GM18520 (cell line): ENCODE data around the gene PLSCR3.

Experiments used
- ATAC-seq: cut with Tn5 transposase; IDR thresholded peaks from one replicate; pipeline ENCODE4 v1.9.1; 2021; ENCODE audit not compliant: unreplicated experiment

Gene PLSCR3

GRCh38 chr17:7407082-7407481 is 12.8 kb upstream of the PLSCR3 start:
- ATAC-seq = no peak

GRCh38 chr17:7406235-7406825 is 12.0 kb upstream of the PLSCR3 start:
- no peak for ATAC-seq

- no peak for ATAC-seq
Measured at GRCh38 chr17:7405350-7406234, 11.3 kb upstream of the PLSCR3 start.

- no peak for ATAC-seq
Measured at GRCh38 chr17:7404737-7405349, 10.5 kb upstream of the PLSCR3 start.

GRCh38 chr17:7403977-7404736 is 9.8 kb upstream of the PLSCR3 start, which contains the start of gene TMEM256:
TSS of gene TMEM256 (minus strand) at chr17:7404097. CDS start at chr17:7404084, 13 bp downstream.
- peak; percentile 92 for ATAC-seq

GRCh38 chr17:7403727-7403976 is 9.3 kb upstream of the PLSCR3 start:
- no peak for ATAC-seq

GRCh38 chr17:7403043-7403726 is 8.9 kb upstream of the PLSCR3 start:
- ATAC-seq = no peak

GRCh38 chr17:7398612-7399011 is 4.3 kb upstream of the PLSCR3 start:
- ATAC-seq = no peak

- no peak for ATAC-seq
Measured at GRCh38 chr17:7396147-7396546, 1.8 kb upstream of the PLSCR3 start.

GRCh38 chr17:7393613-7394451 is 493 bp downstream of the PLSCR3 start:
- peak; percentile 13 for ATAC-seq

GRCh38 chr17:7392696-7393612 is 1.4 kb downstream of the PLSCR3 start:
- no peak for ATAC-seq

GRCh38 chr17:7391307-7391706 is 3.0 kb downstream of the PLSCR3 start:
- ATAC-seq = no peak

GRCh38 chr17:7389924-7390910 is 4.1 kb downstream of the PLSCR3 start:
- no peak for ATAC-seq

- ATAC-seq = no peak
Measured at GRCh38 chr17:7388856-7389255, 5.5 kb downstream of the PLSCR3 start.

- ATAC-seq = no peak
Measured at GRCh38 chr17:7384489-7385081, 9.7 kb downstream of the PLSCR3 start.

- peak; percentile 55 for ATAC-seq
Measured at GRCh38 chr17:7383742-7384488, 10.4 kb downstream of the PLSCR3 start.

- ATAC-seq = no peak
Measured at GRCh38 chr17:7383371-7383741, 11.0 kb downstream of the PLSCR3 start.
